K562 (cell line): ENCODE measurements around the gene ENO3. TPM values are rescaled to one million over a fixed set of nuclear protein-coding genes. Genes with fewer than 3 reads are reported as not detected.

ENCODE experiments used
- CREB1 ChIP-seq, 2 experiments: sonication (generic) in 1 of 2; formaldehyde crosslinking in 1 of 2; IDR thresholded peaks; 2 replicates each; pipeline versions ENCODE4 v1.6.1 to v1.8.0; 2012 to 2022; ENCODE audit warnings: inconsistent platforms in 1 of 2, mild to moderate bottlenecking in 1 of 2, missing genetic modification reagents in 1 of 2, moderate library complexity in 1 of 2
- ELF2 ChIP-seq: fragments of 250-450 bp; sonication (Bioruptor Pico); IDR thresholded peaks from 2 replicates; pipeline ENCODE4 v1.5.0; 2021; ENCODE audit warnings: mild to moderate bottlenecking
- ZBTB11 ChIP-seq, 3 experiments: fragments of 200-800 bp in 1 of 3; fragments of 250-450 bp in 1 of 3; fragments of 450-650 bp in 1 of 3; sonication (Bioruptor Pico) in 1 of 3; sonication (Bioruptor generic) in 1 of 3; formaldehyde crosslinking in 1 of 3; IDR thresholded peaks; 2 replicates each; pipeline versions ENCODE4 v1.6.1 to v1.8.0; 2016 to 2022; ENCODE audit warnings: mild to moderate bottlenecking in 2 of 3, missing genetic modification characterization in 2 of 3, missing compliant biosample characterization in 1 of 3, moderate library complexity in 1 of 3
- ZFP1 ChIP-seq: fragments of 450-650 bp; formaldehyde crosslinking; IDR thresholded peaks from 2 replicates; pipeline ENCODE4 v1.4.0; 2020; ENCODE audit warnings: mild to moderate bottlenecking, mixed read lengths
- ZNF740 ChIP-seq, 3 experiments: fragments of 200-800 bp in 1 of 3; sonication (Bioruptor generic) in 1 of 3; sonication (generic) in 1 of 3; formaldehyde crosslinking in 1 of 3; IDR thresholded peaks; 2 replicates each; pipeline versions ENCODE4 v1.6.1 to v1.8.0; 2016 to 2022; ENCODE audit warnings: mild to moderate bottlenecking in 2 of 3, missing compliant biosample characterization in 2 of 3, missing genetic modification characterization in 2 of 3, missing genetic modification reagents in 1 of 3
- ZNF764 ChIP-seq: fragments of 250-450 bp; sonication (Bioruptor Pico); IDR thresholded peaks from 2 replicates; pipeline ENCODE4 v1.4.0; 2020; ENCODE audit warnings: low read depth, mild to moderate bottlenecking, moderate library complexity
- polyA plus RNA-seq, 8 experiments: library from polyadenylated mRNA; depleted of rRNA in 4 of 8; stranded (reverse) in 5 of 8; unstranded in 3 of 8; fragments of >200 nt; fragmentation: Nextera tagmentation in 2 of 8; fragmentation: Illumina TruSeq in 1 of 8; extraction: Ambion mirVana in 2 of 8; extraction: Trizol in 1 of 8; gene quantifications; 2 replicates each; pipeline versions ENCODE4 v1.2.1 to v1.2.3, GENCODE V29; 2011 to 2014; ENCODE audit warnings: inconsistent platforms in 1 of 8, missing spikeins in 1 of 8
- total RNA-seq, 7 experiments: library from RNA; depleted of rRNA in 6 of 7; stranded (reverse); fragments of >200 nt in 6 of 7; fragmentation: Illumina TruSeq in 2 of 7; extraction: Trizol in 2 of 7; gene quantifications; 2 replicates each; pipeline versions ENCODE4 v1.2.1 to v1.2.3, GENCODE V29; 2011 to 2021; ENCODE audit warnings: low replicate concordance in 1 of 7
- TF ChIP-seq, protein P1 (sequence below), 2 experiments: fragments of 450-650 bp; formaldehyde crosslinking in 1 of 2; IDR thresholded peaks; 2 replicates each; pipeline versions ENCODE4 v1.4.0 to v1.6.1; 2014 to 2020; ENCODE audit warnings: mild to moderate bottlenecking in 2 of 2, borderline replicate concordance in 1 of 2, low read depth in 1 of 2
- TF ChIP-seq, protein P2 (sequence below): IDR thresholded peaks from 3 replicates; pipeline ENCODE4 v1.6.1; 2011; ENCODE audit warnings: borderline replicate concordance, mild to moderate bottlenecking; ENCODE audit not compliant: insufficient read length, insufficient read depth

ENO3 gene
- total and polyA plus RNA-seq, 9 of the 15 experiments (the other 6 are each of a cell fraction or from before 2014, with no cell fraction given): 5.7 to 17.2 (median 9.9) TPM

DNA sequence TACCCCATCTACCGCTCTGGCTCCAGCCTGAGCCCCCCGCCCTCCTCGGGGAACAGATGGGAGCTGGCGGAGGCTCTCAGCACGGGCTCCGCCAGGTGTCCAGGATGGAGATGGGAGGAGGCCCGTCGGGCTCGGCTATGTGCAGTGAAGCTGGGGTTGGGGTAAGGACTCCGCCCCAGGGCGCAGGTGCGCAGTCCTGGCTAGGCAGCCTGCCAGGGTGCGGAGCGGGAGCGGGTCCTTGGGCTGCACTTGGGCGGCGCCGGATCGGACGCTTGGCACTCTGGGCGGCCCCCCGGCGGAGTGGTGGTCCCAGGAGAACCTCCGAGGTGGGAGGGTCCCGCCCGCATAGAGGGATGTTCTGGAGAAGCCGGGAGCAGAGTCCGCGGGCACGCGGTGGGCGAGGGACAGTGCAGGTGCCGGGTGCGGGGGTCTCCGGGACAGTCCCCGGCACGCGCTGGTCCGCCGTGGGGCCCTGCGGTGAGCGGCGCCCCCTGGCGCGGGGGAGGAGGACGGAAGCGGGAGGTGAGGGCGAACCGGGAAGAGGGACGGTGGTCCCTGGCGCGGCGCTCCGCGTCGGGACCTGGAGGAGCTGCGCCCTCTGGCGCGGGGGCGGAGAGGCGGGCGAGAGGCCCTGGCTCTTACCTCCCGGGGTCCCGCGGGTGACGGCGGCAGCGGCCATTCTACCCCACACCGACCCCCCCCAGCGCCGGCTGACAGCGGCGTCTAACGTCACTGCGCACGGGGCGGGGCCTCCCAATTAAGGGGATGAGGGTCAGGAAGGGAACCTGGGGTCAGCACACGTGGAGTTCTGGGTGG is 36.2 kb downstream of the ENO3 start, which contains the start of gene CAMTA2 (continued):
- TF ChIP-seq, protein P1, sequence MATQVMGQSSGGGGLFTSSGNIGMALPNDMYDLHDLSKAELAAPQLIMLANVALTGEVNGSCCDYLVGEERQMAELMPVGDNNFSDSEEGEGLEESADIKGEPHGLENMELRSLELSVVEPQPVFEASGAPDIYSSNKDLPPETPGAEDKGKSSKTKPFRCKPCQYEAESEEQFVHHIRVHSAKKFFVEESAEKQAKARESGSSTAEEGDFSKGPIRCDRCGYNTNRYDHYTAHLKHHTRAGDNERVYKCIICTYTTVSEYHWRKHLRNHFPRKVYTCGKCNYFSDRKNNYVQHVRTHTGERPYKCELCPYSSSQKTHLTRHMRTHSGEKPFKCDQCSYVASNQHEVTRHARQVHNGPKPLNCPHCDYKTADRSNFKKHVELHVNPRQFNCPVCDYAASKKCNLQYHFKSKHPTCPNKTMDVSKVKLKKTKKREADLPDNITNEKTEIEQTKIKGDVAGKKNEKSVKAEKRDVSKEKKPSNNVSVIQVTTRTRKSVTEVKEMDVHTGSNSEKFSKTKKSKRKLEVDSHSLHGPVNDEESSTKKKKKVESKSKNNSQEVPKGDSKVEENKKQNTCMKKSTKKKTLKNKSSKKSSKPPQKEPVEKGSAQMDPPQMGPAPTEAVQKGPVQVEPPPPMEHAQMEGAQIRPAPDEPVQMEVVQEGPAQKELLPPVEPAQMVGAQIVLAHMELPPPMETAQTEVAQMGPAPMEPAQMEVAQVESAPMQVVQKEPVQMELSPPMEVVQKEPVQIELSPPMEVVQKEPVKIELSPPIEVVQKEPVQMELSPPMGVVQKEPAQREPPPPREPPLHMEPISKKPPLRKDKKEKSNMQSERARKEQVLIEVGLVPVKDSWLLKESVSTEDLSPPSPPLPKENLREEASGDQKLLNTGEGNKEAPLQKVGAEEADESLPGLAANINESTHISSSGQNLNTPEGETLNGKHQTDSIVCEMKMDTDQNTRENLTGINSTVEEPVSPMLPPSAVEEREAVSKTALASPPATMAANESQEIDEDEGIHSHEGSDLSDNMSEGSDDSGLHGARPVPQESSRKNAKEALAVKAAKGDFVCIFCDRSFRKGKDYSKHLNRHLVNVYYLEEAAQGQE (IDR thresholded peaks at IDR 0.05; ENCODE audit: borderline replicate concordance): peak; percentile 45; the same call in 1 of the 2 replicates
- TF ChIP-seq, protein P1 (CRISPR knock-in tag; IDR thresholded peaks at IDR 0.05; ENCODE audit: low read depth): 0 out of 2 replicates have a peak, but pooled peaks have one; percentile 27
- TF ChIP-seq CREB1 (IDR thresholded peaks at IDR 0.05): peak; percentile 78
- TF ChIP-seq CREB1 (CRISPR knock-in tag; IDR thresholded peaks at IDR 0.05): peak; percentile 80
- TF ChIP-seq ZNF764: no peak
- TF ChIP-seq ZFP1 (CRISPR knock-in tag): no peak
- TF ChIP-seq, protein P2, sequence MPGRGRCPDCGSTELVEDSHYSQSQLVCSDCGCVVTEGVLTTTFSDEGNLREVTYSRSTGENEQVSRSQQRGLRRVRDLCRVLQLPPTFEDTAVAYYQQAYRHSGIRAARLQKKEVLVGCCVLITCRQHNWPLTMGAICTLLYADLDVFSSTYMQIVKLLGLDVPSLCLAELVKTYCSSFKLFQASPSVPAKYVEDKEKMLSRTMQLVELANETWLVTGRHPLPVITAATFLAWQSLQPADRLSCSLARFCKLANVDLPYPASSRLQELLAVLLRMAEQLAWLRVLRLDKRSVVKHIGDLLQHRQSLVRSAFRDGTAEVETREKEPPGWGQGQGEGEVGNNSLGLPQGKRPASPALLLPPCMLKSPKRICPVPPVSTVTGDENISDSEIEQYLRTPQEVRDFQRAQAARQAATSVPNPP: no peak
- TF ChIP-seq ZNF740 (CRISPR knock-in tag; IDR thresholded peaks at IDR 0.05): peak; percentile 94
- TF ChIP-seq ZNF740 (tag; IDR thresholded peaks at IDR 0.05): peak in 1 of 2 experiments; percentile 80; a peak in 2 of 4 replicates
- TF ChIP-seq ELF2 (CRISPR knock-in tag): peak; percentile 74
- TF ChIP-seq ZBTB11 (CRISPR knock-in tag; IDR thresholded peaks at IDR 0.05): peak in 1 of 3 experiments; percentile 63; a peak in 1 of 6 replicates
